Ascending aorta (tissue), 2 donors: ENCODE measurements around the gene MRPL45. TPM values are rescaled to one million over a fixed set of nuclear protein-coding genes. Genes with fewer than 3 reads are reported as not detected.
A peak's percentile ranks its signal among the peaks of the same experiment; 100 is the strongest.

ENCODE experiments used
- DNase-seq, 2 donors: peaks; one replicate each; pipeline ENCODE4 v3.0.0-alpha.2; 2019; ENCODE audit warnings: low spot score in 2 of 2
- H3K27ac ChIP-seq, 2 donors: fragments of 200-600 bp; sonication (generic); one replicate each; pipeline ENCODE4 v1.5.1; 2016 to 2017; ENCODE audit warnings: mild to moderate bottlenecking in 1 of 2
- H3K27me3 ChIP-seq: fragments of 200-600 bp; sonication (generic); one replicate; pipeline ENCODE4 v1.5.1; 2017
- H3K36me3 ChIP-seq, 2 donors: fragments of 200-600 bp; sonication (generic); one replicate each; pipeline ENCODE4 v1.5.1; 2016
- H3K4me1 ChIP-seq, 2 donors: fragments of 200-600 bp; sonication (generic); one replicate each; pipeline ENCODE4 v1.5.1; 2016 to 2017; ENCODE audit warnings: mild to moderate bottlenecking in 1 of 2
- H3K4me3 ChIP-seq, 2 donors: fragments of 200-600 bp; sonication (generic); one replicate each; pipeline ENCODE4 v1.5.1; 2016 to 2017; ENCODE audit warnings: mild to moderate bottlenecking in 1 of 2
- H3K9me3 ChIP-seq, 2 donors: fragments of 200-600 bp; sonication (generic); one replicate each; pipeline ENCODE4 v1.5.1; 2016
- intact Hi-C: fragments of 100-400 bp; cut with DNase I; formaldehyde crosslinking; loops from one replicate; pipeline ENCODE4 v1.15.1; 2023
- total RNA-seq: library from RNA; depleted of rRNA; stranded (reverse); fragments of >200 nt; gene quantifications from one replicate; pipeline ENCODE4 v1.1.0, GENCODE V29; 2016
- TF ChIP-seq, protein P1 (sequence below), 3 experiments: fragments of 200-600 bp in 2 of 3; fragments of 450-650 bp in 1 of 3; sonication (generic) in 2 of 3; IDR thresholded peaks; one replicate each; pipeline ENCODE4 v1.5.1; 2016 to 2019; ENCODE audit warnings: antibody characterized with exemption in 3 of 3, mild to moderate bottlenecking in 1 of 3, moderate library complexity in 1 of 3

Gene MRPL45
- total RNA-seq, 1 donor from 2014 or later, result 27.5 TPM

DNA sequence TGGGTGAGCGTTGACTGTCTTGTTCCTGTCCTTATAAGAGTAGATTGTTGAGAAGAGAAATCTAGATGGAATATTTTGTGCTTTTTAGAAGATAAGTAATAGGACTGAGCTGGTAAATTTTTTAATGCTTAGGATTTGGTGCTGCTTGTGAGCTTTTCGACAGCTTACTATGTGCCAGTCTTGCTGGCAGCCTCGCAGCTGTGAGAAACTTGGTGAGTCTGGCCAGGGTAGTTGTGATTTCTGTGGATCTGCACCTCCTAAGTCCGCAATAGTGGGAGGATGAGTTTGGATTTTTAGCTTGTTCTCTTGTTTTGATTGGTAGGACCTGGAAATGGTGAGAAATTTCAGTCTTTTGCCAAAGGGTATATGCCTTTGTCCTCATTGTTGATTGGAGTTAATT lies 58.3 kb downstream of the MRPL45 start:
- Histone ChIP-seq H3K9me3 (no peaks in the 10 kb centered on the region), H3K4me1 (peaks cover 10 to 43% of the 10 kb centered on the region in 2 donors), H3K27me3 (no peaks in the 10 kb centered on the region), H3K27ac (peak overlapping the region; percentile 37 to 71), H3K4me3 (peak overlapping the region; percentile 7 to 16), H3K36me3 (no peaks in the 10 kb centered on the region)
- TF ChIP-seq, protein P1, sequence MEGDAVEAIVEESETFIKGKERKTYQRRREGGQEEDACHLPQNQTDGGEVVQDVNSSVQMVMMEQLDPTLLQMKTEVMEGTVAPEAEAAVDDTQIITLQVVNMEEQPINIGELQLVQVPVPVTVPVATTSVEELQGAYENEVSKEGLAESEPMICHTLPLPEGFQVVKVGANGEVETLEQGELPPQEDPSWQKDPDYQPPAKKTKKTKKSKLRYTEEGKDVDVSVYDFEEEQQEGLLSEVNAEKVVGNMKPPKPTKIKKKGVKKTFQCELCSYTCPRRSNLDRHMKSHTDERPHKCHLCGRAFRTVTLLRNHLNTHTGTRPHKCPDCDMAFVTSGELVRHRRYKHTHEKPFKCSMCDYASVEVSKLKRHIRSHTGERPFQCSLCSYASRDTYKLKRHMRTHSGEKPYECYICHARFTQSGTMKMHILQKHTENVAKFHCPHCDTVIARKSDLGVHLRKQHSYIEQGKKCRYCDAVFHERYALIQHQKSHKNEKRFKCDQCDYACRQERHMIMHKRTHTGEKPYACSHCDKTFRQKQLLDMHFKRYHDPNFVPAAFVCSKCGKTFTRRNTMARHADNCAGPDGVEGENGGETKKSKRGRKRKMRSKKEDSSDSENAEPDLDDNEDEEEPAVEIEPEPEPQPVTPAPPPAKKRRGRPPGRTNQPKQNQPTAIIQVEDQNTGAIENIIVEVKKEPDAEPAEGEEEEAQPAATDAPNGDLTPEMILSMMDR (IDR thresholded peaks at IDR 0.05), result no peak
- intact Hi-C loops, result no loop called here
- no peak for DNase-seq

DNA sequence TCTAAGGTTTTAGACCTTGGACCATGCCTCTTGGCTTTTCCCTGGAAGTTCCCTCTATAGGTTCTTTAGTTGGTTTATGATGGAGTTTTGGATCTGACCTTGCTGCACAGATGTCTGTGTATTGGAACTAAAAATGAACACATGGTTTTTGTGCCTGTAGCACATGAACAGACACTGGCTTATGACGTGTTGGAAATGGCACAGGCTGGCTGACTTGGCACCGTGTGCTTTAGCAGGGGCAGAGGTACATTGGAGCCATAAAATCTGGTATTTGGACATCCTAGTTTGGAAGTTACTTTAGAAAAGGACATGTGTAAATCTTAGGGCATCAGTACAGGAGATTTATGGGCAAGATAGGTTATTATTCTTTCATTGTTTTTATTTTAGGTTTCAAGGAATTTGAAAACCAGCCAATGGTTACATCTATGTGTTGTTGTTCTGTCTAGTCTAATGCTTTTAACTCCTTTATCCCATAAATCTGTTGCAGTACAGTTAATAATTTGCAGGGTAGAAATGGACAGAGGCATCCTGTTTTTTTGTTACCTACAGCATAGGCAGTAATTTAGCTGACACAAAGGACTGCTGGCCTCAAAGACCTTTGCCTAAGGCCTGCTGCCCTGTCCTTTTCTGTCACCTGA lies 60.6 kb downstream of the MRPL45 start:
- Histone ChIP-seq H3K27ac (peak overlapping the region; percentile 71 to 78), H3K4me1 (peaks cover 10 to 43% of the 10 kb centered on the region in 2 donors), H3K4me3 (no peak overlapping the region), H3K36me3 (no peaks in the 10 kb centered on the region), H3K27me3 (no peaks in the 10 kb centered on the region), H3K9me3 (no peaks in the 10 kb centered on the region)
- TF ChIP-seq, protein P1 (IDR thresholded peaks at IDR 0.05), result no peak
- intact Hi-C loops, result loop anchor here (1.0 kb wide), 1 partner anchor 8 kb away; no protein-coding TSS in a partner anchor
- DNase-seq, result no peak

DNA sequence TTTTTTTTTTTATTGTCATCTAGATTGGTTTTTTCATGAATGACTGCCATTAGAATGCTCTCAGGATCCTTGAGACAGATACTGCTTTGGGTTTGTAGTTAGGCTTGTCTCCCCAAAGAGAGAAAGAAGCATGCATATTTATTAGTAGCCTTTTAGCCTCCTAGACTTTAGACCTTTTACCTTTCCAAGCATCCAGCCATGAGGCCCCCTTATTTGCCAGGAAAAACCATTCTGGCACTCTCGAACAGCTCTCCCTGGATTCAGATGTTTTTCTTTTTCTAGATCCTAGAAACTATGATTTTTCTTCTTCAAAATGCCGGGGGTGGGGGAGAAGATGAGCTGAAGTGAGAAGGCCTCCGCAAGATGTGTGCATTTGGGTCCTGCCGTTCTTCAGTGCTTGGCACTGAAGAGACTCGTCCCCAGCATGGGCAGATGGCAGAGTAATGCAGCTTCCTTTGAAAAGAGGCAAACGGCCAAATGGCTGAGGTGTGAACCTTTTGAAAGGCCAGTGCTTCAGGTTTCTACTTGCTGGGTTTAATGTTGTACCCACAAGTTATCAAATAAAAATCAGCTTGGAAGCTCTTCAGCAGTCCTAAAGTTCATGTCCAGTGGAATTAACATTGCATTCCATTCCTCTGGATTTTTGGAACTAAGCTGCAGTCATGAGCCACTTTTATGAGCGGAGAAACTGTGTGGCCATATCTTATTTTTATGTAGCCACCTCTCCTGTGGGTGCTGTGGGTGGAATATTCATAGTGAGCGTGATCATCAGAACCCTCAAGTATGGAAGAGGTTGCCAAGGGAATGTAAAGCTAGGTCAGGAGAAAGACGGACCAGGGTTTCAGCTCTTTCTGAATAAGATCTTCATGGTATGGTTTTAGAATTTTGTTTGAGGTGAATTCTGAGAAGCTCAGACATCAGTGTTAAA lies 61.9 kb downstream of the MRPL45 start:
- intact Hi-C loops, result no loop called here
- H3K27me3 ChIP-seq, result no peaks in the 10 kb centered on the region
- no peak for DNase-seq
- H3K27ac ChIP-seq, result peak overlapping the region in 1 of 2 donors; percentile 71
- no peaks in the 10 kb centered on the region for H3K9me3 ChIP-seq
- H3K36me3 ChIP-seq, result peaks cover 0 to 6% of the 10 kb centered on the region in 2 donors
- H3K4me3 ChIP-seq, result no peak overlapping the region
- TF ChIP-seq, protein P1 (IDR thresholded peaks at IDR 0.05), result no peak
- H3K4me1 ChIP-seq, result peaks cover 4 to 41% of the 10 kb centered on the region in 2 donors

DNA sequence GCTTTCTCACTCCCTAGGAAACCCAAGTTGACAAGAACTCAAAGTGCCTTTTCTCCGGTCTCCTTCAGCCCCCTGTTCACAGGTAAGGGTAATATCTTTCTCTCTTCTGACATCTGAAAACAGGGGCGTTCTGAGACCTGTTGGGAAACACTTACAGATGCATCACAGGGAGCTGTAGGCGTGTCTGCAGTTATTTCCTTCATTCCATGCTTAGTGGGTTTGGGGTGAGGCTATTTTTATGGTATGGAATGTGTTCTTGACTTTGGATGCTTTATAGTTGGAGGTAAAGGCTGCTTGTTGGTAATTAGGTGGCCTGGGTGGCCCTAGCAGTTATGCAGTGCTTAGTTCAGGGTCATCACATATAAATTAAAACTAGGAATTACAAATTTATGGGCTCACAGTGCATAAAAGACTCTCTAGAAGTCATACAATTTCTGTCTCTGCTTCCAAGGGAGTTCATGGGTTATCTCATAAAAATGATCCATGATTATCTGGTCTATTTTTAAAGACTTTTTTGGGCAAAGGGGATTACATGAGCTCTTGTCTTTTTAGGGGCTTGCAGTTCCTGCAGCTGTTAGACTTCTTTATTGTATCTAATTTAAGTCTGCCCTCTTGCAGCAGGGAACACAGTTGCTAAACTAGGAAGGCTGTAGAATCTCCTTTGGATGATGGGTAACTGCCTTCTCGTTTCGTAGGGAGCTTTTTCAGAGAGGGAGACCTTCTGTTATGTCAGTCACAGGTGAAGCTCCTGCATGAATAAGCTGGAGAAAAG lies 64.9 kb downstream of the MRPL45 start:
- H3K36me3 ChIP-seq, result peaks cover 11 to 13% of the 10 kb centered on the region in 2 donors

DNA sequence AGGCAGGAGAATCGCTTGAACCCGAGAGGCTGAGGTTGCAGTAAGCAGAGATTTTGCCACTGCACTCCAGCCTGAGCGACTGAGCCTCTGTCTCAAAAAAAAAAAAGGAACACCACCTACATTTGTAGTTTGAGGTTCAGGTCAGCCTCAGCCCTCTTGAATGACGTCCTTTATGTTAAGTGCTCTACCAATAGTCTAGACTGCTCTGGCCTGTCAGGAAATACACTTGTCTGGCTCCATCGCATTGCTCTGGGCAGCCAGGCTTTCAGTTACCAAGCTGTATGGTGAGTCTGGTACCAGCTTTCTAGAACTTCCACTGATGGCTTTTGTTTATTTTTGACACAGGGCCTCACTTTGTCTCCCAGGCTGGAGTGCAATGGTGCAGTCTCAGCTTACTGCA lies 66.0 kb downstream of the MRPL45 start:
- intact Hi-C loops, result no loop called here
- no peaks in the 10 kb centered on the region for H3K27me3 ChIP-seq
- H3K4me3 ChIP-seq, result no peak overlapping the region
- H3K27ac ChIP-seq, result no peak overlapping the region
- peaks cover 20 to 22% of the 10 kb centered on the region in 2 donors for H3K36me3 ChIP-seq
- no peak for DNase-seq
- TF ChIP-seq, protein P1 (IDR thresholded peaks at IDR 0.05), result no peak
- H3K9me3 ChIP-seq, result no peaks in the 10 kb centered on the region
- H3K4me1 ChIP-seq, result peaks cover 0 to 10% of the 10 kb centered on the region in 2 donors

More for the DNA sequence above, 64.9 kb downstream of the MRPL45 start:
- Histone ChIP-seq H3K27me3 (no peaks in the 10 kb centered on the region), H3K9me3 (no peaks in the 10 kb centered on the region), H3K27ac (no peak overlapping the region), H3K4me1 (peaks cover 0 to 17% of the 10 kb centered on the region in 2 donors), H3K4me3 (no peak overlapping the region)
- TF ChIP-seq, protein P1 (IDR thresholded peaks at IDR 0.05), result no peak
- intact Hi-C loops, result no loop called here
- no peak for DNase-seq
